K562 (cell line): ENCODE data around the gene SLC44A5. TPM values are rescaled to one million over a fixed set of nuclear protein-coding genes. Genes with fewer than 3 reads are reported as not detected.

ENCODE experiments used
- ATAC-seq: fragments of 200-7000 bp; cut with Tn5 transposase; 3 replicates; pipeline ENCODE4 v1.9.1; 2020; ENCODE audit warnings: moderate library complexity
- BruUV-seq: library from RNA; stranded (reverse); fragments of 400-500 nt; replicated peaks from 2 replicates; lab custom pipeline; 2021; lab: Mats Ljungman, UMichigan
- CTCF ChIA-PET: fragments of 300-600 bp; formaldehyde crosslinking; extraction: SDS; loops from one replicate; lab custom pipeline; 2021; ENCODE audit warnings: low intra/inter-chr PET ratio; lab: Yijun Ruan, JAX
- POLR2A ChIA-PET: fragments of 300-600, 350-650 bp; sonication (Branson Sonifier 250); formaldehyde crosslinking; extraction: SDS; loops from one replicate; lab custom pipeline; 2021; ENCODE audit warnings: antibody characterized with exemption, inconsistent platforms; lab: Yijun Ruan, JAX
- DNase-seq, 4 experiments: peaks; one replicate each; pipeline versions ENCODE4 v3.0.0 to v3.0.0-alpha.2; 2011 to 2018; ENCODE audit warnings: low spot score in 3 of 4, mixed read lengths in 3 of 4; ENCODE audit errors: extremely low read depth in 1 of 4
- FAIRE-seq: peaks from 2 replicates; lab custom pipeline; 2011; peaks lifted over from hg19 to GRCh38; lab: Jason Lieb, UNC
- H2AFZ ChIP-seq: 2 replicates; pipeline ENCODE4 v1.6.0; 2011; ENCODE audit warnings: low read depth, low read length, control low read depth, inconsistent platforms
- H3K27ac ChIP-seq: fragments of 200-600 bp; 3 replicates; pipeline ENCODE4 v1.8.0; 2011; ENCODE audit warnings: low read depth, mild to moderate bottlenecking, control low read depth, inconsistent platforms, low read length, moderate library complexity, mixed read lengths; ENCODE audit errors: extremely low read depth
- H3K27me3 ChIP-seq, 2 experiments: fragments of 300-600 bp in 1 of 2; 2 replicates in 1 of 2; 3 replicates in 1 of 2; pipeline versions ENCODE4 v1.6.0 to v1.8.0; 2011; ENCODE audit warnings: inconsistent platforms in 2 of 2, low read length in 2 of 2, mild to moderate bottlenecking in 1 of 2, mixed read lengths in 1 of 2, moderate library complexity in 1 of 2; ENCODE audit not compliant: control insufficient read depth in 2 of 2, insufficient read depth in 2 of 2
- H3K36me3 ChIP-seq: fragments of 300-600 bp; 3 replicates; pipeline ENCODE4 v1.8.0; 2011; ENCODE audit warnings: mild to moderate bottlenecking, low read length, inconsistent platforms; ENCODE audit not compliant: control insufficient read depth, insufficient read depth
- H3K4me1 ChIP-seq, 2 experiments: fragments of 200-600 bp in 1 of 2; replicated peaks in 1 of 2; 2 replicates in 1 of 2; 3 replicates in 1 of 2; pipeline versions ENCODE4 v1.5.1 to v1.8.0; 2011; ENCODE audit warnings: inconsistent platforms in 2 of 2, low read length in 2 of 2, mild to moderate bottlenecking in 1 of 2, mixed read lengths in 1 of 2, moderate library complexity in 1 of 2; ENCODE audit not compliant: control insufficient read depth in 2 of 2, insufficient read depth in 2 of 2
- H3K4me2 ChIP-seq: 2 replicates; pipeline ENCODE4 v1.6.1; 2011; ENCODE audit warnings: low read length, control low read depth, inconsistent platforms, mixed read lengths; ENCODE audit not compliant: insufficient read depth
- H3K4me3 ChIP-seq: fragments of 200-600 bp; sonication (generic), shearing (Covaris generic); 2 replicates; pipeline ENCODE4 v1.5.1; 2016; ENCODE audit warnings: control low read depth, inconsistent platforms
- H3K79me2 ChIP-seq: fragments of 200-600 bp; 3 replicates; pipeline ENCODE4 v1.8.0; 2011; ENCODE audit warnings: low read length, inconsistent platforms; ENCODE audit not compliant: control insufficient read depth, insufficient read depth
- H3K9ac ChIP-seq, 2 experiments: 2 replicates each; pipeline versions ENCODE4 v1.6.0 to v1.6.1; 2011; ENCODE audit warnings: low read depth in 2 of 2, low read length in 2 of 2, control low read depth in 1 of 2, inconsistent platforms in 1 of 2, mild to moderate bottlenecking in 1 of 2, mixed read lengths in 1 of 2; ENCODE audit not compliant: insufficient read depth in 1 of 2
- H3K9me1 ChIP-seq: one replicate; pipeline ENCODE4 v1.6.0; 2011; ENCODE audit warnings: inconsistent platforms, mild to moderate bottlenecking, low read length, moderate library complexity; ENCODE audit not compliant: control insufficient read depth, insufficient read depth
- H3K9me3 ChIP-seq: replicated peaks from 2 replicates; pipeline ENCODE4 v1.5.1; 2011; ENCODE audit warnings: low read depth, low read length, inconsistent platforms; ENCODE audit not compliant: control insufficient read depth, insufficient read depth
- H4K20me1 ChIP-seq: replicated peaks from 2 replicates; pipeline ENCODE4 v1.6.1; 2011; ENCODE audit warnings: low read length, inconsistent platforms, mixed read lengths; ENCODE audit not compliant: control insufficient read depth, insufficient read depth
- ATF2 ChIP-seq: sonication (generic); formaldehyde crosslinking; IDR thresholded peaks from 2 replicates; pipeline ENCODE4 v1.8.1; 2022; ENCODE audit warnings: missing genetic modification reagents
- CLOCK ChIP-seq: fragments of 250-450 bp; sonication (Bioruptor Pico); IDR thresholded peaks from 2 replicates; pipeline ENCODE4 v1.4.0; 2020; ENCODE audit warnings: mild to moderate bottlenecking, moderate library complexity, borderline replicate concordance
- EGR1 ChIP-seq: fragments of 450-650 bp; conservative IDR thresholded peaks from 2 replicates; pipeline ENCODE4 v1.6.1; 2017; ENCODE audit warnings: mild to moderate bottlenecking
- ELF1 ChIP-seq: fragments of 200-800 bp; sonication (Bioruptor generic); IDR thresholded peaks from 2 replicates; pipeline ENCODE4 v1.6.1; 2016; ENCODE audit warnings: missing genetic modification characterization, missing compliant biosample characterization
- FIP1L1 ChIP-seq: fragments of 200-400 bp; formaldehyde crosslinking; IDR thresholded peaks from 2 replicates; pipeline ENCODE4 v1.6.1; 2018; ENCODE audit warnings: mild to moderate bottlenecking, low read depth, low read length; ENCODE audit not compliant: poor library complexity, severe bottlenecking
- FOXA1 ChIP-seq: fragments of 450-650 bp; IDR thresholded peaks from 2 replicates; pipeline ENCODE4 v1.6.1; 2016; ENCODE audit warnings: mild to moderate bottlenecking, borderline replicate concordance
- FOXJ2 ChIP-seq: fragments of 200-800 bp; sonication (Bioruptor generic); IDR thresholded peaks from 2 replicates; pipeline ENCODE4 v1.6.1; 2016; ENCODE audit warnings: missing genetic modification characterization, missing compliant biosample characterization
- GABPB2 ChIP-seq: fragments of 250-450 bp; sonication (Bioruptor Pico); conservative IDR thresholded peaks from 2 replicates; pipeline ENCODE4 v1.5.1; 2021; ENCODE audit warnings: mild to moderate bottlenecking
- MAX ChIP-seq: sonication (generic); formaldehyde crosslinking; IDR thresholded peaks from 2 replicates; pipeline ENCODE4 v1.9.0; 2022; ENCODE audit warnings: mild to moderate bottlenecking, missing genetic modification reagents
- MAZ ChIP-seq, 2 experiments: fragments of 450-650 bp in 1 of 2; sonication (generic) in 1 of 2; formaldehyde crosslinking; IDR thresholded peaks in 1 of 2; conservative IDR thresholded peaks in 1 of 2; 2 replicates each; pipeline versions ENCODE4 v1.4.0 to v1.5.0; 2020; ENCODE audit warnings: mild to moderate bottlenecking in 1 of 2, missing genetic modification reagents in 1 of 2
- NCOA2 ChIP-seq, 2 experiments: fragments of 450-650 bp; IDR thresholded peaks; 2 replicates each; pipeline ENCODE4 v1.6.1; 2018; ENCODE audit warnings: mild to moderate bottlenecking in 2 of 2, moderate library complexity in 1 of 2; ENCODE audit not compliant: partially characterized antibody in 2 of 2
- NFE2L1 ChIP-seq: fragments of 450-650 bp; IDR thresholded peaks from 2 replicates; pipeline ENCODE4 v1.6.1; 2016; ENCODE audit warnings: missing genetic modification characterization, low read depth, mild to moderate bottlenecking, missing compliant biosample characterization, moderate library complexity, borderline replicate concordance
- PHTF2 ChIP-seq: fragments of 250-450 bp; sonication (Bioruptor Pico); IDR thresholded peaks from 2 replicates; pipeline ENCODE4 v1.5.0; 2021; ENCODE audit warnings: mild to moderate bottlenecking
- PTBP1 ChIP-seq: fragments of 200-400 bp; formaldehyde crosslinking; IDR thresholded peaks from 2 replicates; pipeline ENCODE4 v1.6.1; 2017; ENCODE audit warnings: low read depth, low read length
- SREBF2 ChIP-seq: sonication (generic); formaldehyde crosslinking; IDR thresholded peaks from 2 replicates; pipeline ENCODE4 v1.4.0; 2020; ENCODE audit warnings: mild to moderate bottlenecking, missing genetic modification reagents
- TEAD4 ChIP-seq, 2 experiments: sonication (generic) in 1 of 2; formaldehyde crosslinking in 1 of 2; IDR thresholded peaks; 2 replicates each; pipeline versions ENCODE4 v1.6.1 to v1.8.0; 2012 to 2022; ENCODE audit warnings: borderline replicate concordance in 1 of 2, inconsistent platforms in 1 of 2, low read length in 1 of 2, mild to moderate bottlenecking in 1 of 2, missing genetic modification reagents in 1 of 2
- ZFP30 ChIP-seq: fragments of 250-450 bp; sonication (Bioruptor Pico); IDR thresholded peaks from 2 replicates; pipeline ENCODE4 v1.8.0; 2022; ENCODE audit warnings: moderate library complexity, mild to moderate bottlenecking, inconsistent platforms, borderline replicate concordance
- ZNF143 ChIP-seq: sonication (generic); formaldehyde crosslinking; IDR thresholded peaks from 2 replicates; pipeline ENCODE4 v1.9.0; 2022; ENCODE audit warnings: mild to moderate bottlenecking, missing genetic modification reagents
- ZNF408 ChIP-seq: fragments of 250-450 bp; sonication (Bioruptor Pico); IDR thresholded peaks from 2 replicates; pipeline ENCODE4 v1.4.0; 2020; ENCODE audit warnings: low read depth, mild to moderate bottlenecking, moderate library complexity
- WGBS: fragments of 100-300 bp; shearing (Covaris generic); methylation state at CpG from one replicate; pipeline ENCODE4 v1.1.6; 2016; ENCODE audit warnings: low coverage, mixed read lengths; ENCODE audit not compliant: insufficient coverage; ENCODE audit errors: missing lambda C conversion rate; 5-methylcytosine and 5-hydroxymethylcytosine counted together
- in situ Hi-C: fragments of 300-500 bp; cut with MboI; formaldehyde crosslinking; loops from 4 replicates; pipeline ENCODE4 v1.15.0; 2018; ENCODE audit warnings: inconsistent platforms, mixed read lengths
- intact Hi-C: fragments of 100-400 bp; cut with micrococcal nuclease; formaldehyde crosslinking; loops from 2 replicates; pipeline ENCODE4 v1.14.2; 2022
- polyA plus RNA-seq, 8 experiments: library from polyadenylated mRNA; depleted of rRNA in 4 of 8; stranded (reverse) in 5 of 8; unstranded in 3 of 8; fragments of >200 nt; fragmentation: Nextera tagmentation in 2 of 8; fragmentation: Illumina TruSeq in 1 of 8; extraction: Ambion mirVana in 2 of 8; extraction: Trizol in 1 of 8; gene quantifications; 2 replicates each; pipeline versions ENCODE4 v1.2.1 to v1.2.3, GENCODE V29; 2011 to 2014; ENCODE audit warnings: inconsistent platforms in 1 of 8, missing spikeins in 1 of 8
- total RNA-seq, 7 experiments: library from RNA; depleted of rRNA in 6 of 7; stranded (reverse); fragments of >200 nt in 6 of 7; fragmentation: Illumina TruSeq in 2 of 7; extraction: Trizol in 2 of 7; gene quantifications; 2 replicates each; pipeline versions ENCODE4 v1.2.1 to v1.2.3, GENCODE V29; 2011 to 2021; ENCODE audit warnings: low replicate concordance in 1 of 7

SLC44A5 gene
- total and polyA plus RNA-seq, 9 of the 15 experiments (the other 6 are each of a cell fraction or from before 2014, with no cell fraction given), result 1.2 to 10.1 (median 3.2) TPM

- H4K20me1 ChIP-seq, result no peaks in the 10 kb centered on the region
- ATAC-seq (no peak), DNase-seq (no peak), FAIRE-seq (no peak)
- no peaks in the 10 kb centered on the region for H3K79me2 ChIP-seq
- TF ChIP-seq TEAD4 (IDR thresholded peaks at IDR 0.05; ENCODE audit: low read length) (no peak), TEAD4 (CRISPR knock-in tag; IDR thresholded peaks at IDR 0.05; ENCODE audit: borderline replicate concordance) (no peak), PHTF2 (CRISPR knock-in tag) (no peak), MAZ (CRISPR knock-in tag; conservative IDR thresholded peaks at IDR 0.05 in 1 of 2, IDR thresholded peaks at IDR 0.05 in 1 of 2) (no peak), EGR1 (no peak), NCOA2 (IDR thresholded peaks at IDR 0.05; ENCODE audit: partially characterized antibody in 2 of 2) (no peak), NFE2L1 (no peak), ATF2 (no peak), FIP1L1 (no peak), FOXA1 (no peak), PTBP1 (no peak), SREBF2 (CRISPR knock-in tag) (no peak), ZFP30 (CRISPR knock-in tag) (no peak), ZNF408 (CRISPR knock-in tag) (no peak), FOXJ2 (tag) (no peak), ZNF143 (CRISPR knock-in tag) (no peak), MAX (no peak), CLOCK (CRISPR knock-in tag) (no peak), GABPB2 (CRISPR knock-in tag) (no peak), ELF1 (no peak)
- in situ Hi-C loops (no loop called here), intact Hi-C loops (no loop called here)
- no peaks in the 10 kb centered on the region for H3K36me3 ChIP-seq
- H3K4me1 ChIP-seq, result no peaks in the 10 kb centered on the region; a peak in 1 of 5 replicates
- WGBS, result 24% methylated on average over 1 of the region's 1 CpG
- no peaks in the 10 kb centered on the region for H3K27me3 ChIP-seq
- H3K4me3 ChIP-seq, result no peak overlapping the region
- no peaks in the 10 kb centered on the region for H3K9me3 ChIP-seq
- no peak overlapping the region for H3K9ac ChIP-seq
- CTCF ChIA-PET, result no interaction called here
- POLR2A ChIA-PET, result interaction anchor here (0.6 to 0.7 kb wide), 2 partner anchors 37 to 46 kb away, joined by 3 read pairs; no protein-coding TSS in a partner anchor
- H3K9me1 ChIP-seq, result no peaks in the 10 kb centered on the region
- BruUV-seq, result no TSS peak
- no peak overlapping the region for H3K4me2 ChIP-seq
- H3K27ac ChIP-seq, result no peak overlapping the region
- H2AFZ ChIP-seq, result no peak overlapping the region
Observed at GRCh38 chr1:75400716-75401115, 210.2 kb downstream of the SLC44A5 start.
